ENCODE measurements around the gene KMT5C. TPM values are rescaled to one million over a fixed set of nuclear protein-coding genes. Genes with fewer than 3 reads are reported as not detected.

The KMT5C gene
- total RNA-seq, 1 experiment from 2014 or later, result 63.1 TPM

GRCh38 chr19:55385724-55386492 lies 46.2 kb downstream of the KMT5C start, which contains the start of gene RPL28 (continued):
- TF ChIP-seq NR1H2 (CRISPR knock-in tag; IDR thresholded peaks at IDR 0.05), result 0 out of 2 replicates have a peak, but pooled peaks have one; percentile 18
- TF ChIP-seq ZNF423 (CRISPR knock-in tag; IDR thresholded peaks at IDR 0.05), result no peak
- TF ChIP-seq PRRX2 (CRISPR knock-in tag; IDR thresholded peaks at IDR 0.05), result no peak
- no peak for TF ChIP-seq E2F4 (CRISPR knock-in tag; IDR thresholded peaks at IDR 0.05; ENCODE audit: borderline replicate concordance, low read depth)
- no peak for TF ChIP-seq TEAD4 (CRISPR knock-in tag; IDR thresholded peaks at IDR 0.05)
- TF ChIP-seq ZSCAN18 (CRISPR knock-in tag; IDR thresholded peaks at IDR 0.05), result no peak
- no peak for TF ChIP-seq ATF2 (CRISPR knock-in tag; IDR thresholded peaks at IDR 0.05; ENCODE audit: borderline replicate concordance, low read depth)
- no peak for TF ChIP-seq CDX4 (CRISPR knock-in tag; IDR thresholded peaks at IDR 0.05; ENCODE audit: borderline replicate concordance)
- no peak for TF ChIP-seq RORB (CRISPR knock-in tag; IDR thresholded peaks at IDR 0.05)
- no peak for TF ChIP-seq PRDM15 (CRISPR knock-in tag; IDR thresholded peaks at IDR 0.05)
- TF ChIP-seq TEAD1 (CRISPR knock-in tag; IDR thresholded peaks at IDR 0.05), result peak; percentile 90
- TF ChIP-seq NFE2L1 (CRISPR knock-in tag; IDR thresholded peaks at IDR 0.05), result no peak; the same call in 1 of the 2 replicates
- TF ChIP-seq TP53 (CRISPR knock-in tag; IDR thresholded peaks at IDR 0.05), result no peak
- TF ChIP-seq ARID4B (CRISPR knock-in tag; IDR thresholded peaks at IDR 0.05; ENCODE audit: borderline replicate concordance), result peak; percentile 93; the same call in 1 of the 2 replicates
- peak; percentile 70; the same call in 1 of the 2 replicates for TF ChIP-seq JUN (CRISPR knock-in tag; IDR thresholded peaks at IDR 0.05)
- peak; percentile 95 for TF ChIP-seq ETV6 (CRISPR knock-in tag; IDR thresholded peaks at IDR 0.05)
- TF ChIP-seq NR3C1 (CRISPR knock-in tag; conservative IDR thresholded peaks at IDR 0.05; ENCODE audit: low read depth), result no peak
- TF ChIP-seq GTF2I (CRISPR knock-in tag; conservative IDR thresholded peaks at IDR 0.05), result no peak
- peak; percentile 37 for TF ChIP-seq NFYB (CRISPR knock-in tag; conservative IDR thresholded peaks at IDR 0.05; ENCODE audit: low read depth)
- peak; percentile 84 for TF ChIP-seq MYBL2 (CRISPR knock-in tag; IDR thresholded peaks at IDR 0.05)
- TF ChIP-seq FOXP1 (CRISPR knock-in tag; IDR thresholded peaks at IDR 0.05; ENCODE audit: borderline replicate concordance), result peak; percentile 81; the same call in 1 of the 2 replicates
- TF ChIP-seq ATF6 (CRISPR knock-in tag; IDR thresholded peaks at IDR 0.05), result no peak
- TF ChIP-seq RELA (CRISPR knock-in tag; IDR thresholded peaks at IDR 0.05; ENCODE audit: borderline replicate concordance), result no peak
- TF ChIP-seq NFATC4 (CRISPR knock-in tag; IDR thresholded peaks at IDR 0.05), result no peak
- TF ChIP-seq ZNF232 (CRISPR knock-in tag; IDR thresholded peaks at IDR 0.05), result no peak
